ENCODE measurements around the gene DLL4. TPM values are rescaled to one million over a fixed set of nuclear protein-coding genes. Genes with fewer than 3 reads are reported as not detected.

Gene DLL4
- total and polyA plus RNA-seq, 4 donors: 11.8 to 31.8 (median 17.1) TPM

DNA sequence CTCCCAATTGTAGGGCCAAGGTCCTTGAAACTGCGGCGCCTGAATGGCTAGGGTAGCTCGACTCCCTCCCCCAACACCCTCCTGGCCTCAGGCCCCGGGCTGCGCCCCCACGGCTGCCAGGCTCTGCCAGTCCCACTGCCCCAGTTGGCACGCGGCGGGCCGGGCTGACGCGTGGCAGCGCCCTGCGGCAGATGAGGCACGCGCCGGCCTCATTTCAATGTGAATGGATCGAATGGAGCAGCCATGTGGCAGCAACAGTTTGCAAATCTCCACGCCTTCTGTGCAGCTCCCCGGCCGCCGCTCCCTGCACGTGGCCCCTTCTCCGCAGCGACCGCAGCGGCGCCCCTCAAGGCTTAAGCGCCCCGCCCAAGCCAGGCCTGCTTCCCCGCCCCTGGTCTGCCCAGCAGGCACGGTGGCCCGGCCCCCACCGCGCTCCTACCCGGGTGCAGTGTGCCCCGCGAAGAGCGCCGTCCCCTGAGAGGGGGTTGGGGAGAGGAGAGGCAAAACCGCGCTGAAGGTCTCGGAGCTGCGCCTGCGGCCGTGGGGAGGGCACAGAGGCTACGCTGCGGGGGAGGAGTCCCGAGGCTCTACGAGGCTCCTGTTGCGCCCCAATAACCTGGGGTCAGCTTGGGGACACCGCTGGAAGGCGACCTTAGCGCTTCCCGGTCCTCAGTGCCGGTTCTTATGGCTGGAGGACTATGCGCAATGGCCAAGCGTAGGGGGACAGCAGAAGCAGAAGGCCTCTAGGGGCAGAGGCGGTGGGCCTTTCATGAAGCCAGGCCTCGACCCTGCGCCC lies 3.1 kb upstream of the DLL4 start:
- no peak overlapping the region for H3K9ac ChIP-seq (ENCODE audit: insufficient read depth in 1 of 2, low read length in 2 of 2)
- H3K4me1 ChIP-seq (ENCODE audit: control insufficient read depth in 5 of 5, insufficient read depth in 5 of 5, low read length in 5 of 5): peaks cover 0 to 39% (median 26%) of the 10 kb centered on the region in 5 donors
- ATAC-seq (ENCODE audit: insufficient read depth, low FRiP score) (no peak), DNase-seq (peak in 2 of 3 donors; percentile 37 to 49)
- TF ChIP-seq, protein P1, sequence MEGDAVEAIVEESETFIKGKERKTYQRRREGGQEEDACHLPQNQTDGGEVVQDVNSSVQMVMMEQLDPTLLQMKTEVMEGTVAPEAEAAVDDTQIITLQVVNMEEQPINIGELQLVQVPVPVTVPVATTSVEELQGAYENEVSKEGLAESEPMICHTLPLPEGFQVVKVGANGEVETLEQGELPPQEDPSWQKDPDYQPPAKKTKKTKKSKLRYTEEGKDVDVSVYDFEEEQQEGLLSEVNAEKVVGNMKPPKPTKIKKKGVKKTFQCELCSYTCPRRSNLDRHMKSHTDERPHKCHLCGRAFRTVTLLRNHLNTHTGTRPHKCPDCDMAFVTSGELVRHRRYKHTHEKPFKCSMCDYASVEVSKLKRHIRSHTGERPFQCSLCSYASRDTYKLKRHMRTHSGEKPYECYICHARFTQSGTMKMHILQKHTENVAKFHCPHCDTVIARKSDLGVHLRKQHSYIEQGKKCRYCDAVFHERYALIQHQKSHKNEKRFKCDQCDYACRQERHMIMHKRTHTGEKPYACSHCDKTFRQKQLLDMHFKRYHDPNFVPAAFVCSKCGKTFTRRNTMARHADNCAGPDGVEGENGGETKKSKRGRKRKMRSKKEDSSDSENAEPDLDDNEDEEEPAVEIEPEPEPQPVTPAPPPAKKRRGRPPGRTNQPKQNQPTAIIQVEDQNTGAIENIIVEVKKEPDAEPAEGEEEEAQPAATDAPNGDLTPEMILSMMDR (IDR thresholded peaks at IDR 0.05; ENCODE audit: control extremely low read depth, extremely low read depth): no peak
- H3K4me3 ChIP-seq: no peak overlapping the region
- no peaks in the 10 kb centered on the region for H3K9me3 ChIP-seq (ENCODE audit: control insufficient read depth in 4 of 4, insufficient read depth in 3 of 4, low read length in 3 of 4)
- H3K27me3 ChIP-seq (ENCODE audit: control insufficient read depth in 3 of 3, insufficient read depth in 3 of 3, low read length in 2 of 3): peaks cover 0 to 49% (median 34%) of the 10 kb centered on the region in 3 donors
- 13 to 28% methylated on average over 55 to 61 of the region's 61 CpGs for WGBS, 2 donors
- no peak overlapping the region for H3K27ac ChIP-seq (ENCODE audit: low read depth in 1 of 2, low read length in 1 of 2)
- no peaks in the 10 kb centered on the region for H3K36me3 ChIP-seq (ENCODE audit: control insufficient read depth in 4 of 4, insufficient read depth in 4 of 4, low read length in 4 of 4)

DNA sequence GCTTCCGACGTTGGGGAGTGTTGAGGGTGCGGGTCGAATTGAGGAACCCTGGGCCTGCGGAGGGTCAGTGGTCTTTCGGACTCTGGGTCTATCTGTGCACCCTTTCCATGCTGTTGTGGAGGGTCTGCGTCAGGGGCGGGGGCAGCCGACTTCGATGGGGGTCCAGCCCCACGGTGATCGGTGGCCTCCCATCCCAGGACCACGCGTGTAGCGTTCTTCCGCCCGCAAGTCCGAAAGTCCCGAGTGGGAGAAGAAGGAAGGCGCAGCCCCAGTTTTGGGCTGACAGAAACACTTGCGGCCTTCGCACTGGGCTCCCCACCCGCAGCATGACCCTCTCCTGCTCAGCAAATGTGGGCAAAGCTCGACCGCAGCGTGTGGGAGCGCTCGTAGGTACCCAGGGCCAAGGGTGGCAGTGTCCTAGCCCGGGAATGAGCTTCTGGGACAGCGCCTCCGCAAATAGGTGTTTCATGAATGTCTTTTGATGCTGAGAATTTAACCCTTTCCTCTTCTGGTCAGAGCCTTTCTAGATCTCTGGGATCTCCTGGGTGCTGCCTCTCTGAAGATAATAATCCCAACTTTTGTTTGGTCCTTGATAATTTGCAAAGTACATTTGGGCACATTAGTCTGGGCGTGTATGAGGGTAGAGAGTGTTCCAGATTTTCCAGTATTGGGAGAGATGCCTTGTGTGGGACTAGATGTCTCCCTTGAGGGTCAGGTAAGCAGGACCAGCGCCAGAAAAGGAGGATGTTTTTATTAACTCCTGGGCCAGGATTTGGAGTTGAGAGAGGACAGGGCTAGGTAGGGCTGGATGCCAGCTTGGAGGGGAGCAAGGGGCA lies 2.3 kb upstream of the DLL4 start:
- Histone ChIP-seq H3K4me1 (ENCODE audit: control insufficient read depth in 5 of 5, insufficient read depth in 5 of 5, low read length in 5 of 5) (peaks cover 0 to 46% (median 28%) of the 10 kb centered on the region in 5 donors), H3K9ac (ENCODE audit: insufficient read depth in 1 of 2, low read length in 2 of 2) (no peak overlapping the region), H3K27ac (ENCODE audit: low read depth in 1 of 2, low read length in 1 of 2) (no peak overlapping the region), H3K27me3 (ENCODE audit: control insufficient read depth in 3 of 3, insufficient read depth in 3 of 3, low read length in 2 of 3) (peaks cover 0 to 56% (median 42%) of the 10 kb centered on the region in 3 donors), H3K9me3 (ENCODE audit: control insufficient read depth in 4 of 4, insufficient read depth in 3 of 4, low read length in 3 of 4) (no peaks in the 10 kb centered on the region), H3K36me3 (ENCODE audit: control insufficient read depth in 4 of 4, insufficient read depth in 4 of 4, low read length in 4 of 4) (peaks cover 0 to 2% (median 0%) of the 10 kb centered on the region in 4 donors), H3K4me3 (no peak overlapping the region)
- ATAC-seq (ENCODE audit: insufficient read depth, low FRiP score) (no peak), DNase-seq (no peak)
- TF ChIP-seq, protein P1 (IDR thresholded peaks at IDR 0.05; ENCODE audit: control extremely low read depth, extremely low read depth): no peak
- WGBS, 2 donors: 26 to 43% methylated on average over 33 of the region's 33 CpGs

DNA sequence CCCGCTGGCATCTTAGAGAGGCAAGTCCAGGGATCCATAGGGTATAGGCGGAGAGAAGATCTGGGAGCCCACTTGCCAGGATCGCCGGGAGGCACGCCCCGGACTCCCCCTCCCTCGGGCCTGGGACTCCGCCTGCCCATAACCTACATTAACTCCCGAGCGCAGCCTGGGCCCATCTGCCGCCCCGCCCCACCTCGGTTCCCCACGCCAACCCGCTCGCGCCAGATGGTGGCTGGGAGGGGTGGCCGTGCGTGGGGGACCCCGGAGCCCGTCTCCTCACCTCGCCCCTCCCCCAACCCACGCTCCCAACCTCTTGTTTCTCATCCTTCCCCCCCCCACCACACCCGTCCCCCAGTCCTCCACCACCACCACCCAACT lies 1.7 kb upstream of the DLL4 start:
- H3K4me3 ChIP-seq: no peak overlapping the region
- 15 to 16% methylated on average over 24 of the region's 24 CpGs for whole genome bisulfite sequencing, 2 donors
- peaks cover 0 to 46% (median 28%) of the 10 kb centered on the region in 5 donors for H3K4me1 ChIP-seq (ENCODE audit: control insufficient read depth in 5 of 5, insufficient read depth in 5 of 5, low read length in 5 of 5)
- no peaks in the 10 kb centered on the region for H3K9me3 ChIP-seq (ENCODE audit: control insufficient read depth in 4 of 4, insufficient read depth in 3 of 4, low read length in 3 of 4)
- no peak for DNase-seq
- no peak overlapping the region for H3K9ac ChIP-seq (ENCODE audit: insufficient read depth in 1 of 2, low read length in 2 of 2)
- TF ChIP-seq, protein P1 (IDR thresholded peaks at IDR 0.05; ENCODE audit: control extremely low read depth, extremely low read depth): no peak
- H3K36me3 ChIP-seq (ENCODE audit: control insufficient read depth in 4 of 4, insufficient read depth in 4 of 4, low read length in 4 of 4): peaks cover 0 to 4% (median 0%) of the 10 kb centered on the region in 4 donors
- peaks cover 0 to 56% (median 48%) of the 10 kb centered on the region in 3 donors for H3K27me3 ChIP-seq (ENCODE audit: control insufficient read depth in 3 of 3, insufficient read depth in 3 of 3, low read length in 2 of 3)
- H3K27ac ChIP-seq (ENCODE audit: low read depth in 1 of 2, low read length in 1 of 2): no peak overlapping the region
- no peak for ATAC-seq (ENCODE audit: insufficient read depth, low FRiP score)

All from lung (tissue), 12 donors.